SK-N-MC (cell line): ENCODE measurements around the gene NLRC5.

ENCODE experiments used
- DNase-seq: peaks from one replicate; pipeline ENCODE4 v3.0.0-alpha.2; 2011; ENCODE audit warnings: low read depth, low spot score
- H3K27ac ChIP-seq: fragments of 200-600 bp; sonication (generic); 2 replicates; pipeline ENCODE4 v1.5.1; 2016; ENCODE audit warnings: mixed run types
- H3K36me3 ChIP-seq: fragments of 200-600 bp; sonication (generic); 2 replicates; pipeline ENCODE4 v1.6.1; 2017; ENCODE audit warnings: antibody characterized with exemption, low read length, mixed read lengths; ENCODE audit not compliant: insufficient read depth
- H3K4me3 ChIP-seq: fragments of 200-600 bp; sonication (generic); 2 replicates; pipeline ENCODE4 v1.5.1; 2016
- H3K9ac ChIP-seq: fragments of 200-600 bp; sonication (generic); 2 replicates; pipeline ENCODE4 v1.8.0; 2017; ENCODE audit warnings: mixed run types, mixed read lengths; ENCODE audit not compliant: insufficient read length
- H3K9me3 ChIP-seq: fragments of 200-600 bp; sonication (generic); 2 replicates; pipeline ENCODE4 v1.6.1; 2017; ENCODE audit warnings: low read depth, mild to moderate bottlenecking, antibody characterized with exemption, low read length, moderate library complexity, mixed read lengths
- EZH2 ChIP-seq: fragments of 200-600 bp; sonication (generic); IDR thresholded peaks from one replicate; pipeline ENCODE4 v1.6.1; 2017; ENCODE audit warnings: antibody characterized with exemption
- FOXP2 ChIP-seq: optimal IDR thresholded peaks from 2 replicates; pipeline ENCODE3; 2011; ENCODE audit warnings: mild to moderate bottlenecking, moderate library complexity; ENCODE audit not compliant: insufficient read depth; ENCODE audit errors: extremely low read length, control extremely low read depth
- POLR2AphosphoS5 ChIP-seq: IDR thresholded peaks from 2 replicates; pipeline ENCODE4 v1.6.1; 2012; ENCODE audit warnings: mild to moderate bottlenecking, low read depth, low read length, borderline replicate concordance

The NLRC5 gene

GRCh38 chr16:57049678-57050077 lies 60.3 kb downstream of the NLRC5 start:
- no peak overlapping the region for H3K4me3 ChIP-seq
- no peaks in the 10 kb centered on the region for H3K36me3 ChIP-seq
- no peak for DNase-seq
- TF ChIP-seq FOXP2 (no peak), POLR2AphosphoS5 (no peak), EZH2 (no peak)
- no peak overlapping the region for H3K9ac ChIP-seq
- no peak overlapping the region for H3K27ac ChIP-seq
- no peaks in the 10 kb centered on the region for H3K9me3 ChIP-seq

GRCh38 chr16:57051696-57052228 lies 62.4 kb downstream of the NLRC5 start:
- DNase-seq = no peak
- H3K4me3 ChIP-seq = no peak overlapping the region
- no peaks in the 10 kb centered on the region for H3K9me3 ChIP-seq
- no peak overlapping the region for H3K9ac ChIP-seq
- TF ChIP-seq FOXP2 (no peak), EZH2 (no peak)
- no peak overlapping the region for H3K27ac ChIP-seq
- no peaks in the 10 kb centered on the region for H3K36me3 ChIP-seq

- Histone ChIP-seq H3K4me3 (no peak overlapping the region), H3K27ac (no peak overlapping the region), H3K9me3 (no peaks in the 10 kb centered on the region), H3K36me3 (no peaks in the 10 kb centered on the region), H3K9ac (no peak overlapping the region)
- DNase-seq = no peak
- TF ChIP-seq POLR2AphosphoS5 (no peak), EZH2 (no peak), FOXP2 (no peak)
Measured at GRCh38 chr16:57053206-57053605, 63.8 kb downstream of the NLRC5 start.

GRCh38 chr16:57054338-57054737 lies 65.0 kb downstream of the NLRC5 start:
- Histone ChIP-seq H3K27ac (no peak overlapping the region), H3K36me3 (no peaks in the 10 kb centered on the region), H3K9me3 (no peaks in the 10 kb centered on the region), H3K4me3 (no peak overlapping the region), H3K9ac (no peak overlapping the region)
- DNase-seq = no peak
- TF ChIP-seq POLR2AphosphoS5 (no peak), EZH2 (no peak), FOXP2 (no peak)

- Histone ChIP-seq H3K9ac (no peak overlapping the region), H3K9me3 (no peaks in the 10 kb centered on the region), H3K36me3 (no peaks in the 10 kb centered on the region), H3K4me3 (no peak overlapping the region), H3K27ac (no peak overlapping the region)
- no peak for TF ChIP-seq FOXP2
- TF ChIP-seq EZH2 = no peak
- TF ChIP-seq POLR2AphosphoS5 = no peak
- no peak for DNase-seq
Measured at GRCh38 chr16:57054771-57055170, 65.4 kb downstream of the NLRC5 start.

- no peaks in the 10 kb centered on the region for H3K9me3 ChIP-seq
- TF ChIP-seq FOXP2 = no peak
- TF ChIP-seq POLR2AphosphoS5 = no peak
- no peak for TF ChIP-seq EZH2
Measured at GRCh38 chr16:57055671-57056070, 66.3 kb downstream of the NLRC5 start.

GRCh38 chr16:57058291-57058861 lies 69.0 kb downstream of the NLRC5 start:
- Histone ChIP-seq H3K9me3 (no peaks in the 10 kb centered on the region), H3K36me3 (no peaks in the 10 kb centered on the region), H3K4me3 (no peak overlapping the region), H3K9ac (no peak overlapping the region), H3K27ac (no peak overlapping the region)
- no peak for TF ChIP-seq FOXP2
- no peak for TF ChIP-seq POLR2AphosphoS5
- no peak for TF ChIP-seq EZH2
- no peak for DNase-seq

More at GRCh38 chr16:57055671-57056070, 66.3 kb downstream of the NLRC5 start:
- Histone ChIP-seq H3K4me3 (no peak overlapping the region), H3K27ac (no peak overlapping the region), H3K36me3 (no peaks in the 10 kb centered on the region), H3K9ac (no peak overlapping the region)
- DNase-seq = no peak

- no peaks in the 10 kb centered on the region for H3K36me3 ChIP-seq
- no peaks in the 10 kb centered on the region for H3K9me3 ChIP-seq
- DNase-seq = no peak
- H3K4me3 ChIP-seq = no peak overlapping the region
- H3K9ac ChIP-seq = no peak overlapping the region
- TF ChIP-seq EZH2 (no peak), FOXP2 (no peak), POLR2AphosphoS5 (no peak)
- H3K27ac ChIP-seq = no peak overlapping the region
Measured at GRCh38 chr16:57060323-57061083, 71.1 kb downstream of the NLRC5 start.
